Measurements from ENCODE around the gene PASK. TPM values are rescaled to one million over a fixed set of nuclear protein-coding genes. Genes with fewer than 3 reads are reported as not detected.
A peak's percentile ranks its signal among the peaks of the same experiment; 100 is the strongest.

Gene PASK
- total and polyA plus RNA-seq, 9 of the 15 experiments (the other 6 are each of a cell fraction or from before 2014, with no cell fraction given): 1.5 to 30.3 (median 9.9) TPM

- Histone ChIP-seq H2AFZ (ENCODE audit: low read depth, low read length) (no peak overlapping the region), H3K27me3 (ENCODE audit: control insufficient read depth in 2 of 2, insufficient read depth in 2 of 2, low read length in 2 of 2) (no peaks in the 10 kb centered on the region), H3K4me2 (ENCODE audit: insufficient read depth, low read length) (no peak overlapping the region), H4K20me1 (replicated peaks; ENCODE audit: control insufficient read depth, insufficient read depth, low read length) (no peaks in the 10 kb centered on the region), H3K36me3 (ENCODE audit: control insufficient read depth, insufficient read depth, low read length) (peaks cover 3% of the 10 kb centered on the region; the same call in 1 of the 3 replicates), H3K27ac (ENCODE audit: extremely low read depth, low read depth, low read length) (no peak overlapping the region), H3K9ac (ENCODE audit: insufficient read depth in 1 of 2, low read depth in 2 of 2, low read length in 2 of 2) (no peak overlapping the region), H3K9me1 (ENCODE audit: control insufficient read depth, insufficient read depth, low read length) (no peaks in the 10 kb centered on the region), H3K9me3 (replicated peaks; ENCODE audit: control insufficient read depth, insufficient read depth, low read depth, low read length) (no peaks in the 10 kb centered on the region), H3K4me1 (replicated peaks in 1 of 2; ENCODE audit: control insufficient read depth in 2 of 2, insufficient read depth in 2 of 2, low read length in 2 of 2) (peaks cover 0 to 3% of the 10 kb centered on the region in 2 experiments; a peak in 1 of 5 replicates), H3K79me2 (ENCODE audit: control insufficient read depth, insufficient read depth, low read length) (no peaks in the 10 kb centered on the region), H3K4me3 (no peak overlapping the region)
- ChIA-PET POLR2A (no interaction called here), CTCF (ENCODE audit: low intra/inter-chr PET ratio) (no interaction called here)
- DNase-seq (ENCODE audit: extremely low read depth in 1 of 4, low spot score in 3 of 4) (no peak), FAIRE-seq (no peak), ATAC-seq (no peak)
- in situ Hi-C loops (cut with MboI): no loop called here
- no TSS peak for BruUV-seq (replicated peaks)
- WGBS (ENCODE audit: insufficient coverage, low coverage, missing lambda C conversion rate): 81% methylated on average over 19 of the region's 35 CpGs
- TF ChIP-seq ZNF589 (CRISPR knock-in tag; IDR thresholded peaks at IDR 0.05; ENCODE audit: low read depth) (no peak), ZFP36 (IDR thresholded peaks at IDR 0.05; ENCODE audit: low read depth, low read length, partially characterized antibody) (peak; percentile 5)
- intact Hi-C loops (cut with micrococcal nuclease): no loop called here
These were observed 40.7 kb downstream of the PASK start for GRCh38 chr2:241108271-241109209.

- DNase-seq (ENCODE audit: extremely low read depth in 1 of 4, low spot score in 3 of 4) (no peak), ATAC-seq (no peak), FAIRE-seq (no peak)
- H3K4me2 ChIP-seq (ENCODE audit: insufficient read depth, low read length): no peak overlapping the region
- H3K79me2 ChIP-seq (ENCODE audit: control insufficient read depth, insufficient read depth, low read length): peaks cover 12% of the 10 kb centered on the region
- peaks cover 3% of the 10 kb centered on the region; the same call in 1 of the 3 replicates for H3K36me3 ChIP-seq (ENCODE audit: control insufficient read depth, insufficient read depth, low read length)
- no peaks in the 10 kb centered on the region for H3K9me3 ChIP-seq (replicated peaks; ENCODE audit: control insufficient read depth, insufficient read depth, low read depth, low read length)
- BruUV-seq (replicated peaks): no TSS peak
- no peaks in the 10 kb centered on the region for H3K27me3 ChIP-seq (ENCODE audit: control insufficient read depth in 2 of 2, insufficient read depth in 2 of 2, low read length in 2 of 2)
- no peaks in the 10 kb centered on the region for H3K9me1 ChIP-seq (ENCODE audit: control insufficient read depth, insufficient read depth, low read length)
- H3K4me3 ChIP-seq: no peak overlapping the region
- WGBS (ENCODE audit: insufficient coverage, low coverage, missing lambda C conversion rate): 76% methylated on average over 6 of the region's 9 CpGs
- no peak overlapping the region for H2AFZ ChIP-seq (ENCODE audit: low read depth, low read length)
- H4K20me1 ChIP-seq (replicated peaks; ENCODE audit: control insufficient read depth, insufficient read depth, low read length): no peaks in the 10 kb centered on the region
- intact Hi-C loops (cut with micrococcal nuclease) (no loop called here), in situ Hi-C loops (cut with MboI) (no loop called here)
- peaks cover 0 to 3% of the 10 kb centered on the region in 2 experiments; a peak in 1 of 5 replicates for H3K4me1 ChIP-seq (replicated peaks in 1 of 2; ENCODE audit: control insufficient read depth in 2 of 2, insufficient read depth in 2 of 2, low read length in 2 of 2)
- ChIA-PET CTCF (ENCODE audit: low intra/inter-chr PET ratio) (no interaction called here), POLR2A (no interaction called here)
- no peak overlapping the region for H3K27ac ChIP-seq (ENCODE audit: extremely low read depth, low read depth, low read length)
- no peak overlapping the region for H3K9ac ChIP-seq (ENCODE audit: insufficient read depth in 1 of 2, low read depth in 2 of 2, low read length in 2 of 2)
- TF ChIP-seq MCM3 (IDR thresholded peaks at IDR 0.05) (no peak), ZBTB8A (IDR thresholded peaks at IDR 0.05; ENCODE audit: partially characterized antibody) (no peak), TAF9B (IDR thresholded peaks at IDR 0.05; ENCODE audit: partially characterized antibody) (no peak), BHLHE40 (IDR thresholded peaks at IDR 0.05; ENCODE audit: low read length) (no peak), TRIM25 (IDR thresholded peaks at IDR 0.05; ENCODE audit: borderline replicate concordance) (no peak), PURB (CRISPR knock-in tag; IDR thresholded peaks at IDR 0.05; ENCODE audit: low read depth) (no peak), RFX1 (IDR thresholded peaks at IDR 0.05) (no peak), ZNF12 (CRISPR knock-in tag; IDR thresholded peaks at IDR 0.05) (no peak), SUPT5H (IDR thresholded peaks at IDR 0.05) (no peak)
These were observed 42.1 kb downstream of the PASK start for GRCh38 chr2:241107031-241107783.
